ENCODE measurements around the gene DDX10.

GRCh38 chr11:108766596-108767173 lies 101.8 kb downstream of the DDX10 start:
- no peak for TF ChIP-seq GATA1 (IDR thresholded peaks at IDR 0.05; ENCODE audit: low read depth, low read length)
- TF ChIP-seq POLR2A (IDR thresholded peaks at IDR 0.05; ENCODE audit: low read length), result no peak

Measured in erythroblast (primary cell).